Measurements from ENCODE around the gene C5orf15. TPM values are rescaled to one million over a fixed set of nuclear protein-coding genes. Genes with fewer than 3 reads are reported as not detected.

C5orf15 gene
- 100 to 1,000 TPM; 141 to 169 (median 165) TPM for polyA plus RNA-seq (ENCODE audit: insufficient read length in 4 of 4)

DNA sequence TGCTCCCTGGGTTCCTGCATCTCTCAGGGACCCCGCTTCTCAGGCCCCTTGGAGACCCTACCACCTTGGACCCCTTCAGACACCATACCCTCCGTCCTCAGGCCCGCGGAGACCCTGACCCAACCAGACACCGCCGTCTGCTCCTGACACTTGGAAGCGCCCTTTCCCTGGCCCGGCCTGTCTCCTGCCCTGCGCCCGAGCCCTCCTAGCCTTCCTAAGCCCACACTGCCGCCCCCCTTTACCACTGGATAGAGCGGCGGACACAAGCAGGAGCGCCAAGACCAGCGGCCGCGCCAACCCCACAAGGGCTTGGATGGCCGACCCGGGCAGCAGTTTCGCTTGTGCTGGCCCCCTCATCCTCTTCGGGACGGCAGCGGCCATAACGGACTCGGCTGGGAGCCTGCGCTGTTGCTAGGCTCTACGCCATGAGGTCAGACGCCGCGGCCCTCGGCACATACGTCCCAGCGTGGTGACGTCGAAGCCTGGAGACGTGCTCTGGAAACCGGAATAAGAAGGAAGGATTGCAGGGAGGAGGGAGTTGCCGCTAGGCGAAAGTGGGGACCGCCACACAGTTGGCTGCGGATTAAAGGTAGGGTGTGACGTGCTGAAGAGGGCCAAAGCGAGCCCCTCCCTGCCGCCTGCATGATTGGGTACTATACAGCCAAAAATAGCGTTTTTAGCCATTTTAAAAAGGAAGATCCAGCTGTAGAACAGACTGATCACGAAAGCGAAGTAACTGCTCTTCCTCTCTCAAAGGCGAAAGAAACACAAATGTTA is at the start of gene C5orf15:
C5orf15 (minus strand) TSS at position 422 of the 777 bp plus-strand sequence; CDS start at position 381, 41 bp downstream.
- DNase-seq (ENCODE audit: low read depth in 4 of 4, low spot score in 3 of 4) = peak; percentile 93 to 95 (median 94)

DNA sequence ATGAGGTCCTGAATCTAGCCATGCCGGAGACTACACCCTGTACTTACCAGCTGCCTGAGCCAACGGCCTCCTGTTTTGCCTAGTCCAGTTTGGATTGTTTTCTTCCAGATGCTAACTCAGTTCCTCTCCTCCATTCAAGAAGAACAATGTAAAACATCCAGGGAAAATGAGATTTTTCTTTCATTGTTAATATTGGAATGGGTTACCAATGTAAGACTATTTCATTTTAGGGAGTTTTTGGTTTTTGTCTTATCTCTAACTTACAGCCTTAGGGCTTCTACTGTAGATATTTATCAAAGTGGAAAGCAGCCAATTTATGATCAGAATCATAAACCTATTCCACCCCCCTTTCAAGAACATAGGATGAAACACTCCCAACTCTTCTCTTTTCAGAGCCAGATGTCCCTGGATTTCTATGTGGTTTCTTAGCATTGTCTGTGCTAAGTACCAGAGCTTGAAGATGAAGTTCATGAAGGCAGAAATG is 39.9 kb upstream of the C5orf15 start:
- DNase-seq (ENCODE audit: low read depth in 4 of 4, low spot score in 3 of 4) = no peak

DNA sequence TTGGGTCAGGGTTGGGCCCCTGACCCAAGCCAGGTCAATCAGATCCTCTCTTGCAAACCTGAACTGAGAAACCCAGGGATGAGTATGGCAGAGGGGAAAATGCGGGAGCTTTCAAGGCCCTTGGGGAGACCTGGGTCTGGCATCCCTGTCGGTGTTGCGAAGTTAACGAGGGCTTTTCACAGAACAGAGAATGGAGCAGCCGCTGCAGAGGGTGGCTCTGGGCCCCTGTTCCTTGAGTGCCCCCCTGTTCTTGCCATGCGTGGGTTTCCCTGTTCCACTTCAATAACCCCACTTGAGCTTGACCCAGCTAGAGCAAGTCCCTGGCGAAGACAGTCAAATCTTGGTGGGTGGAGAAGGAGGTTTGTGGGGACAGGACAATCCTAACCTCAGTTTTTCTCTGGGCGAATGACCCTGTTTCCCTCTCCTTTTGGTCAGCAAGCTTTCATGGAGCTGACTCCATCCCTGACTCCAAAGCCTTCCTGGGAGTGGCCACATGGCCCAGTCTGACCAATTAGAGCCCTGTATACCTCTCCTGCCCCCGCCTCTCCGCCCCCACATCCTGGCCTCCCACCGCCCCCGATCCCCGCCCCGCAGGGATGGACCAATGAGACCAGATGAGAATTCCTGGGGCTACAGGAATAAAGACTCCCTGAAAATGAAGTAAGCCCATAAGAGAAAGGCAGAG is 39.3 kb upstream of the C5orf15 start:
- no peak for DNase-seq (ENCODE audit: low read depth in 4 of 4, low spot score in 3 of 4)

DNA sequence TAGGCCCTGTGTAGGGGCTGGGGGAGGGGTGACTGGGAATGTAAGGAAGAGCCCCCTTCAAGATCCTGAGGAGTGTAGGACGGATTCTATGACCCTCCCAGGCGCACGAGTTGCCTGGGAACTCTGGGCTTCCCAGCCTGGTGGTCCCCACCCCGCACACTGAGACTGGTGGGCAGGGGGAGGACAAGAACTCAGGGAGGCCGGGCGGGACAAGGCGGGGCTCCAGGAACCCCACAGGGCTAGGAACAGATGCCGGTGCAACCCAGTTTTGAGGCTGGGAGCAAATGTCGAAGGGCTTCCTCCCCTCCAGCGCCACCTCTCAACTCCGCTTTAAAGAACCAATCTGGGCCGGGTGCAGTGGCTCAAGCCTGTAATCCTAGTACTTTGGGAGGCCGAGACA is 37.7 kb upstream of the C5orf15 start:
- no peak for DNase-seq (ENCODE audit: low read depth in 4 of 4, low spot score in 3 of 4)

GRCh38 chr5:134005417-134006061 is 37.1 kb upstream of the C5orf15 start:
- DNase-seq (ENCODE audit: low read depth in 4 of 4, low spot score in 3 of 4) = peak in 2 of 4 donors; percentile 42 to 52

- peak; percentile 66 to 82 (median 72) for DNase-seq (ENCODE audit: low read depth in 4 of 4, low spot score in 3 of 4)
These were observed 36.4 kb upstream of the C5orf15 start, which contains the start of gene VDAC1 for GRCh38 chr5:134004626-134005416. Gene VDAC1, minus strand, starts transcription at chr5:134004975. Its CDS starts 11,963 bp downstream, at chr5:133993012.

DNA sequence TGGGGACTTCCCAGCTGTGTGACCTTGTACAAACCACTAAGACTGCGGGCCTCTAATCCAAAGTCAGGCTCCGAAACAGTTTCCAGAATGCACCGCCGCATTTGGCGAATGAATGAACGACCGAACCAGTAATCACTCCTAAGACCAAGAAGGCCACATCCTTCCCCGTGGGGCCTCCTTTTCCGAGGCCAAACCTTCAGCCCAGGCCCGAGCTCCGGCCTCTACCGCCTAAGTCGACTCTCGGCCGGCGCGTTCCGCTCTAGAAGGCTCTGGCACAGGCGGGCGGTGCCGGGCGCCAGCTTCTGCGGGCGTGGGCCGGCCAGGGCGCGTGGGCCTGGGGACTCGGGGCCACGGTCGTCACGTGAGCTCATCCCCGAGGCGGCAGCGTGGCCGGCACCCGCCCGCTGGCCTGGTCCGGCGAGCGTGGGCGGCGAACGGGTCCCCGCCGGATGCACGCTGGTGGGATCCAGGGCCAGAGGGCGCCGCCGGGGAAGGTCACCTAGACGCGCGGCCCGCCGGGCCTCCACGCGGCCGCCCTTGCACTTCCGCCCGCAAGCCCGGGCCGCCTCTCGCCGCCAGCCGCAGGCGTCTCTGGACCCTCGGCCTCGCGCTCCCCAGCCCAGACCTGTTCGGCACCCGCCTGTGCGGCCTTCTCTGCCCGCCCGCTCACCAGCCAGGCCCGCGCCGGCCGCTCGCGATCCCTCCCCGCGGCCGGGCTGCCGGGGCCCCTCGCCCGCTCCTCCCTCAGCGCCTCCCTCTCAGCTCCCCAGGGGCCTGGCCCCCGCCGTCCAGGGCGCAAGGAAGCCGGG is 35.6 kb upstream of the C5orf15 start:
- peak in 1 of 4 donors; percentile 28 for DNase-seq (ENCODE audit: low read depth in 4 of 4, low spot score in 3 of 4)

DNA sequence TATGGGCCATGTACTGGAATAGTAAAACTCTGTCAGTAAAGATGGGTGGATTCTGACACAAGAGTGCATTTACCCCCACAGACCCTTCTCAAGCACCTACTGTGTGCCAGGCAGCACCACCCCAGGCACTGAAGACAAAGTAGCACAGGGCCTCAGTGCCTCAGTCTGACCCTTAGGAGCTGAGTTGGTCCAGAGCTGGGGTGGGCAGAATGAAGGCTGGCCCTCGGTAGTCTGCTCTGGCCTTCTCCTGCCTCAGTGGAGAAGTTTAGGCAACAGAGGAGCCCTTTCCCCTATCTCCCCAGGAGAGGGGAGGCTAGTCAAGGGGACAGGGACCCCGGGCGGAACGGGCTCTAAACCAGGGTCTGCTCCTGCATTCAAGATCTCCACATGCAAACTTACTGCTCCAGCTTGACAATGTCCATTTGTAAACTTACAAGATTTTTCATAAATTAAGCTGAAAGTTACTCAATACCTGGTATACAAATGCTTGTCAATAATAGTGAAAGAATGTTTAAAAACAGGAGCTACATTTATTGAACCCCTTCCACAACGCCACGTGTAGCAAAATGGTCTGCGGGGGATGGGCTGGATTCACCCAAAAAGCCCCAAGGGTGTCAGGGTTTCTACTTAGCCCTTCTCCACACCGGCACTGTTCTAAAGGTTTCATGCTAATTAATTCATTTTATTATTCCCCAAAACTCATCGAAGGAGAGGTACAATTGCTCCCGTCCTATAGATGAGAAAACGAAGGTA is 34.8 kb upstream of the C5orf15 start:
- no peak for DNase-seq (ENCODE audit: low read depth in 4 of 4, low spot score in 3 of 4)

- DNase-seq (ENCODE audit: low read depth in 4 of 4, low spot score in 3 of 4) = no peak
These were observed 33.7 kb upstream of the C5orf15 start for GRCh38 chr5:134001938-134002731.

DNA sequence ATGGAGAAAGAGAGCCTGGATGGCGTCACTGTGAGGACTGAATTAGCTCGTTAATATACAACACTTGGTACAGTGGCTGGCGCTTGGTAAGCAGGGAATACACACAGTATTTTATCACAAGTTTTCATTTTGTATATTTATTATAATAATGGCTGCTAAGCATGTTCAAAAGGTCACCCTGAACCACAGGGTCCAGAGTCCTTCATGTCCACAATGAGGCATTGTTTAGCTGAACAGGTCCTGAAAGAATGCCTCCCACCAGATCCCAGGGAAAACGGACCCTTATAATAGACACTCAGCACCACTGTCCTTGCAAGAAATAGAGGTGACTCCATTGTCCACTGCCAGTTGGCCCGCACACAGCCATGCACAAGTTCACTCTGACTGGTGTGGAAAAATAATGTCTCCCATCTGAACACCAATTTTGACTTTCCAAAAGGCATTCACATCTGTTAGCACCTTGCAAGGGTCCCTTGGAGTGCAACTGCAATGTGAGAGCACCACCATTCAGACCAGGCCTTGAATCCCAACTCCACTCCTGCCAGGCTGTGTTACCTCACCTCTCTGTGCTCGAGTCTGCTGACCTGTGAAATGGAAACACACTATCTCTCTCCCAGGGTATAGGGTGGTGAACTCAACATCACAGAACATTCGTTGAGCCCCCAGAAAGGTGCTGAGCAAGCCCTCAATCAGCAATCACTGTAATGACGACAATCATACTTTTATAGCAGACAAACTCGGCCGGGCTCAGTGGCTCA is 32.5 kb upstream of the C5orf15 start:
- no peak for DNase-seq (ENCODE audit: low read depth in 4 of 4, low spot score in 3 of 4)

GRCh38 chr5:134000091-134000511 is 31.7 kb upstream of the C5orf15 start:
- no peak for DNase-seq (ENCODE audit: low read depth in 4 of 4, low spot score in 3 of 4)

- no peak for DNase-seq (ENCODE audit: low read depth in 4 of 4, low spot score in 3 of 4)
These were observed 30.4 kb upstream of the C5orf15 start for GRCh38 chr5:133998807-133999206.

GRCh38 chr5:133998042-133998441 is 29.6 kb upstream of the C5orf15 start:
- DNase-seq (ENCODE audit: low read depth in 4 of 4, low spot score in 3 of 4) = no peak

DNA sequence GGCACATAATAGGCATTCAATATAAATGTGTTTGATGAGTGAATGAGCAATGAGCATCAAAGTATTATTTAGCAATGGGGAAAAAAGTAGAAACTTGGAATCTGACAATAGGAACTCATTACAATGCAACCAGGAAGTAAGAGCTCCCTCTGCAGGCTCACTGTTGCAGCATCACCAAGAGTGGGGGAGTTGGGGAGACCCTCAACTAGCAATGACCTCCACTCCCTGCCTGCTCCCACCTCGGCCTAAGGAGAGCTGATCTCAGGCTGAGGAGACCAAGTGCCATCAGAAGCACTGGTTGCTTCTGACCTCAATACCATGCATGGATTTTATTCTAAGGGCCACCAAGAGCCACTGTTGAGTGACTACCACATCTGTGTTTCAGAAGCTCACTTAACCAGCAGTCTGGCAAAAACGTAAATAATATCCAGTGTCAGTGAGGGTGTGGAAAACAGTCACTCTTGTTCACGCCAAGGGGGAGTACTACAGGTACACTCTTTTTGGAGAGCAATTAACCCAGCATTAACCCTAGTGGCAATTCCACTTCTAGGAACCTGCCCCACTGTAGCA is 28.3 kb upstream of the C5orf15 start:
- no peak for DNase-seq (ENCODE audit: low read depth in 4 of 4, low spot score in 3 of 4)

- no peak for DNase-seq (ENCODE audit: low read depth in 4 of 4, low spot score in 3 of 4)
These were observed 27.6 kb upstream of the C5orf15 start for GRCh38 chr5:133995883-133996563.

- DNase-seq (ENCODE audit: low read depth in 4 of 4, low spot score in 3 of 4) = no peak
These were observed 26.9 kb upstream of the C5orf15 start for GRCh38 chr5:133995341-133995740.

All from right renal pelvis (tissue), 4 donors.